Karpas-422 (cell line): ENCODE data around the gene FUT3. TPM values are rescaled to one million over a fixed set of nuclear protein-coding genes. Genes with fewer than 3 reads are reported as not detected.

ENCODE experiments used
- DNase-seq: peaks from one replicate; pipeline ENCODE4 v3.0.0-alpha.2; 2015
- H2AFZ ChIP-seq: fragments of 200-600 bp; sonication (generic); 2 replicates; pipeline ENCODE4 v1.6.1; 2014; ENCODE audit warnings: antibody characterized with exemption, low read length, mixed read lengths
- H3K27ac ChIP-seq: fragments of 200-600 bp; sonication (generic); 2 replicates; pipeline ENCODE4 v1.5.1; 2014; ENCODE audit warnings: mild to moderate bottlenecking, low read length, moderate library complexity
- H3K27me3 ChIP-seq: fragments of 200-600 bp; sonication (generic); 2 replicates; pipeline ENCODE4 v1.6.1; 2014; ENCODE audit warnings: low read length, mixed read lengths
- H3K36me3 ChIP-seq: fragments of 200-600 bp; sonication (generic); 2 replicates; pipeline ENCODE4 v1.6.1; 2014; ENCODE audit warnings: low read length, mixed read lengths; ENCODE audit not compliant: insufficient read depth
- H3K4me1 ChIP-seq: fragments of 200-600 bp; sonication (generic); 2 replicates; pipeline ENCODE4 v1.6.1; 2014; ENCODE audit warnings: mild to moderate bottlenecking, low read length, mixed read lengths
- H3K4me2 ChIP-seq: fragments of 200-600 bp; sonication (generic); 2 replicates; pipeline ENCODE4 v1.6.1; 2014; ENCODE audit warnings: low read length, low read depth, mild to moderate bottlenecking; ENCODE audit not compliant: poor library complexity, severe bottlenecking
- H3K4me3 ChIP-seq: fragments of 200-600 bp; sonication (generic); 2 replicates; pipeline ENCODE4 v1.5.1; 2014; ENCODE audit warnings: mild to moderate bottlenecking, antibody characterized with exemption, low read length, mixed read lengths
- H3K79me2 ChIP-seq: fragments of 200-600 bp; sonication (generic); 2 replicates; pipeline ENCODE4 v1.6.1; 2014; ENCODE audit warnings: mild to moderate bottlenecking, low read length, mixed read lengths
- H3K9ac ChIP-seq: fragments of 200-600 bp; sonication (generic); 2 replicates; pipeline ENCODE4 v1.6.0; 2014; ENCODE audit warnings: low read length
- H3K9me2 ChIP-seq: fragments of 200-600 bp; sonication (generic), shearing (Covaris generic); replicated peaks from 2 replicates; pipeline ENCODE4 v1.6.0; 2014; ENCODE audit warnings: mild to moderate bottlenecking, low read length, moderate library complexity; ENCODE audit not compliant: insufficient read depth
- H3K9me3 ChIP-seq: fragments of 300-700, 200-600 bp; sonication (generic); 2 replicates; pipeline ENCODE4 v1.6.1; 2014; ENCODE audit warnings: low read length, mixed read lengths
- H4K20me1 ChIP-seq: fragments of 200-600 bp; sonication (generic); 2 replicates; pipeline ENCODE4 v1.6.1; 2014; ENCODE audit warnings: mild to moderate bottlenecking, antibody characterized with exemption, low read length, low read depth; ENCODE audit not compliant: insufficient read depth
- total RNA-seq: library from RNA; depleted of rRNA; stranded (reverse); fragments of >200 nt; shearing (Covaris generic); gene quantifications from 2 replicates; pipeline ENCODE4 v1.2.3, GENCODE V29; 2014; ENCODE audit warnings: low replicate concordance

FUT3 gene
- total RNA-seq, 1 experiment from 2014 or later: not detected

- no peaks in the 10 kb centered on the region for H3K36me3 ChIP-seq
- H3K9ac ChIP-seq: no peak overlapping the region
- H3K4me2 ChIP-seq: no peak overlapping the region
- H3K9me2 ChIP-seq: no peaks in the 10 kb centered on the region
- no peaks in the 10 kb centered on the region for H3K9me3 ChIP-seq
- no peak overlapping the region for H3K27ac ChIP-seq
- no peak overlapping the region for H2AFZ ChIP-seq
- no peaks in the 10 kb centered on the region for H3K27me3 ChIP-seq
- no peaks in the 10 kb centered on the region for H3K79me2 ChIP-seq
- no peak for DNase-seq
- no peak overlapping the region for H3K4me3 ChIP-seq
- no peaks in the 10 kb centered on the region for H3K4me1 ChIP-seq
- no peaks in the 10 kb centered on the region for H4K20me1 ChIP-seq
These were observed 18.6 kb downstream of the FUT3 start for GRCh38 chr19:5832527-5833216.

GRCh38 chr19:5832061-5832460 is 19.2 kb downstream of the FUT3 start:
- DNase-seq: no peak
- Histone ChIP-seq H3K9ac (no peak overlapping the region), H3K4me1 (no peaks in the 10 kb centered on the region), H4K20me1 (no peaks in the 10 kb centered on the region), H3K4me2 (no peak overlapping the region), H3K27me3 (no peaks in the 10 kb centered on the region), H3K79me2 (no peaks in the 10 kb centered on the region), H3K36me3 (no peaks in the 10 kb centered on the region), H3K27ac (no peak overlapping the region), H3K9me2 (no peaks in the 10 kb centered on the region), H3K4me3 (no peak overlapping the region), H3K9me3 (no peaks in the 10 kb centered on the region), H2AFZ (no peak overlapping the region)

- H3K27ac ChIP-seq: no peak overlapping the region
- H3K4me2 ChIP-seq: no peak overlapping the region
- no peak overlapping the region for H3K9ac ChIP-seq
- H3K4me3 ChIP-seq: no peak overlapping the region
- no peaks in the 10 kb centered on the region for H3K27me3 ChIP-seq
- DNase-seq: no peak
- H3K79me2 ChIP-seq: no peaks in the 10 kb centered on the region
- H3K4me1 ChIP-seq: no peaks in the 10 kb centered on the region
- no peaks in the 10 kb centered on the region for H4K20me1 ChIP-seq
- no peaks in the 10 kb centered on the region for H3K9me2 ChIP-seq
- H3K9me3 ChIP-seq: no peaks in the 10 kb centered on the region
- H3K36me3 ChIP-seq: no peaks in the 10 kb centered on the region
- no peak overlapping the region for H2AFZ ChIP-seq
These were observed 20.1 kb downstream of the FUT3 start for GRCh38 chr19:5831159-5831558.

GRCh38 chr19:5829567-5830310 is 21.5 kb downstream of the FUT3 start:
- H3K4me3 ChIP-seq: no peak overlapping the region
- no peaks in the 10 kb centered on the region for H3K79me2 ChIP-seq
- no peaks in the 10 kb centered on the region for H3K4me1 ChIP-seq
- no peaks in the 10 kb centered on the region for H3K9me2 ChIP-seq
- DNase-seq: no peak
- H3K9ac ChIP-seq: no peak overlapping the region
- H4K20me1 ChIP-seq: no peaks in the 10 kb centered on the region
- H3K27ac ChIP-seq: no peak overlapping the region
- H3K4me2 ChIP-seq: no peak overlapping the region
- no peaks in the 10 kb centered on the region for H3K9me3 ChIP-seq
- H3K27me3 ChIP-seq: no peaks in the 10 kb centered on the region
- no peak overlapping the region for H2AFZ ChIP-seq
- no peaks in the 10 kb centered on the region for H3K36me3 ChIP-seq

- Histone ChIP-seq H3K4me1 (no peaks in the 10 kb centered on the region), H3K27me3 (no peaks in the 10 kb centered on the region), H3K4me2 (no peak overlapping the region), H3K9me3 (no peaks in the 10 kb centered on the region), H3K36me3 (no peaks in the 10 kb centered on the region), H3K4me3 (no peak overlapping the region), H3K9ac (no peak overlapping the region), H3K79me2 (no peaks in the 10 kb centered on the region), H3K27ac (no peak overlapping the region), H2AFZ (no peak overlapping the region), H4K20me1 (no peaks in the 10 kb centered on the region), H3K9me2 (no peaks in the 10 kb centered on the region)
- DNase-seq: no peak
These were observed 22.3 kb downstream of the FUT3 start for GRCh38 chr19:5828661-5829566.

- no peak overlapping the region for H3K4me2 ChIP-seq
- H3K36me3 ChIP-seq: no peaks in the 10 kb centered on the region
- no peak overlapping the region for H3K9ac ChIP-seq
- H3K27me3 ChIP-seq: no peaks in the 10 kb centered on the region
- H3K79me2 ChIP-seq: no peaks in the 10 kb centered on the region
- H3K4me1 ChIP-seq: no peaks in the 10 kb centered on the region
- H3K4me3 ChIP-seq: no peak overlapping the region
- no peak for DNase-seq
- no peaks in the 10 kb centered on the region for H4K20me1 ChIP-seq
- H3K9me2 ChIP-seq: no peaks in the 10 kb centered on the region
- H2AFZ ChIP-seq: no peak overlapping the region
- no peaks in the 10 kb centered on the region for H3K9me3 ChIP-seq
- H3K27ac ChIP-seq: no peak overlapping the region
These were observed 23.2 kb downstream of the FUT3 start for GRCh38 chr19:5827891-5828660.

- H3K27ac ChIP-seq: no peak overlapping the region
These were observed 23.8 kb downstream of the FUT3 start for GRCh38 chr19:5827342-5827890.

More at GRCh38 chr19:5827342-5827890, 23.8 kb downstream of the FUT3 start:
- no peaks in the 10 kb centered on the region for H3K9me2 ChIP-seq
- H3K9me3 ChIP-seq: no peaks in the 10 kb centered on the region
- no peak overlapping the region for H3K4me3 ChIP-seq
- no peaks in the 10 kb centered on the region for H3K27me3 ChIP-seq
- no peak overlapping the region for H3K4me2 ChIP-seq
- H3K4me1 ChIP-seq: no peaks in the 10 kb centered on the region
- no peak for DNase-seq
- no peaks in the 10 kb centered on the region for H4K20me1 ChIP-seq
- no peaks in the 10 kb centered on the region for H3K36me3 ChIP-seq
- H2AFZ ChIP-seq: no peak overlapping the region
- H3K79me2 ChIP-seq: no peaks in the 10 kb centered on the region
- no peak overlapping the region for H3K9ac ChIP-seq
